GM21528 (cell line): ENCODE measurements around the gene SOAT1.
"Not testable (repeated sequence)": the region's sequence is repeated elsewhere in the genome, so short reads cannot be mapped to it uniquely, and the experiment has no call there.

Experiments used
- ATAC-seq: cut with Tn5 transposase; IDR thresholded peaks from one replicate; pipeline ENCODE4 v1.9.1; 2021; ENCODE audit warnings: mild to moderate bottlenecking, moderate library complexity; ENCODE audit not compliant: unreplicated experiment, low FRiP score

Gene SOAT1

DNA sequence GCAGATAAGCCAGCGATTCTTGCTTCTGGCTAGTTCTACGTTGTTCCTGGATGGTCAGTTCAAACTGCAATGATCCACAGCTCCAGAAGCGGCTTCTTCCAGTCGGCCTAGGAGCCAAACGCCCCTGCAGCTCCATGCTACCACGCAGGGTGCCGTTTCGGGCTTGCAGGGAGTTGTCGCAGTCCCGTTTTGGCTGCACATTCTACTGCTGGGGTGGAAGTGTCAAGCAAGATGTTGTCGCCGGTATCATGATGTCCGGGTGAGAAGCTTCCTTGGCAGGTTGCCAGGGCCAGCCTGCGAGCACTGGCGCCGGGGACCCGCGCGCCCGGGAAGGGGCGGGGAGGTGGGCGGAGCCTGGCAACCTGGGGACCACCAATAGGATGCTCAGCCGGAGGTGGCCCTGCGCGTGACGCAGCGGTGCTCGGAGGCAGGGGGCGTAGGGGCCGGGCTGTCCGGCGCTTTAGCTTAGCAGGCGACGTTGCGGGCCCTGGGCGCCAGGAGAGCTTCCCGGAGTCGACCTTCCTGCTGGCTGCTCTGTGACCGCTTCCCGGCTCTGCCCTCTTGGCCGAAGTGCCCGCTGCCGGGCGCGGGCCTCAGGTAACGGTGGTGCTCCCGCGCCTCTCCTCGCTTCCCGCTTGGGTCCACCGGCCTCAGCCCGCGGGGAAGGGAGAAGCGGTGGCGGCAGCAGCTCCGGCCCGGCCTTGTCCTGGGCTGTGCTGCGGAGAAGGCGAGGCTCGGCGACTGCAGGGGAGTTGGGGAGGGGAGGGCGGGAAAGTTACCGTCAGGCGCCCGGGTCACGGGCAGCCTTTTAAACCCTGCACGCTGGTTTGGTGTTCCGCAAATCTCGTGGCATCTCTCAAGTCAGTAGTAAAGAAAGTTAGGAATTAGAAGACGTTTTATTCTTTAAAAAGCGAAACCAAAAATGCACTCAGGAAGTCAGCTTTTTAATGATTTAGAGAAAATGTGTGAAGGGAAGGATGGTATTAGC lies at the start of gene SOAT1:
TSS of gene SOAT1 (plus strand) at position 458 of the 988 bp plus-strand sequence. CDS start 8,888 bp downstream, outside the sequence.
- peak; percentile 95 for ATAC-seq

DNA sequence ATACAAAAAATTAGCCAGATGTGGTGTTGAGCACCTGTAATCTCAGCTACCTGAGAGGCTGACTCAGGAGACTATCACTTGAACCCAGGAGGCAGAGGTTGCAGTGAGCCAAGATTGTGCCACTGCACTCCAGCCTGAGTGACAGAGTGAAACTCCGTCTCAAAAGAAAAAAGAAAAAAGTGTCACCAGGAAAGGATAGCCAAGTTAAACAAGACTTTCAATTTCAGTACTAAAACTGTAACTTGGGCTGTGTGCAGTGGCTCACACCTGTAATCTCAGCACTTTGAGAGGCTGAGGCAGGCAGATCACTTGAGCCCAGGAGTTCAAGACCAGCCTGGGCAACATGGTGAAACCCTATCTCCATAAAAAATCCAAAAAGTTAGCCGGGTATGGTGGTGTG lies 48.2 kb upstream of the SOAT1 start:
- not testable (repeated sequence) for ATAC-seq

DNA sequence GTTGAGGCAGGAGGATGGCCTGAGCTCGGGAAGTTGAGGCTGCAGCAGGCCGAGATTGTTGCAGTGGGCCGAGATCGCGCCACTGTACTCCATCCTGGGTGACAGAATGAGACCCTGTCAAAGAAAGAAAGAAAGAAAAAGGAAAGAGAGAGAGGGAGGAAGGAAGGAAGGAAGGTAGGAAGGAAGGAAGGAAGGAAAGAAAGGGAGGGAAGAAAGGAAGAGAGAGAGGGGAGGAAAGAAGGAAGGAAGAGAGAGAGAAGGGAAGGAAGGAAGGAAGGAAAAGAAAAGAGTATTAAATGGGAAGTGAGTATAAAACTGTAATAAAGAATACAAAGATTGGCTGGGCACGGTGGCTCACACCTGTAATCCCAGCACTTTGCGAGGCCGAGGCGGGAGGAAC lies 45.7 kb upstream of the SOAT1 start:
- ATAC-seq, result no peak

DNA sequence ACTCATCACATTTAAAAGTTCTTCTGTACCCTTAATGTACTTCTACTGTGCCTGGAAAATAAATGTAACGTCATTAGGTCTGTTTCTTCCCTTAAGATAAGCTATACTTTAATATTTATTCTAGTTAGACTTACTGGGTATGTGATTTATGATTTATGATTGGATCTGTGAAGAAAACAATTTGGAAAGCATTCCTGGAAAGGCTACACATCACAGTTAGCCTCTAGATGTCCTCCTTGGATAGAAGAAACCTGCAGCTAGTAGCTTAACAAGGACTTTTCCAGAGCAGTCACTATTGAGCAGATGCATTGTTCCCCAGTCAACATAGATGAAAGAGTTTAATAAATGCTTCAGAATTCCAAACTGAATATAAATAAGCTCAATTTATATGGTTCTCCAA lies 41.9 kb upstream of the SOAT1 start:
- ATAC-seq, result no peak

DNA sequence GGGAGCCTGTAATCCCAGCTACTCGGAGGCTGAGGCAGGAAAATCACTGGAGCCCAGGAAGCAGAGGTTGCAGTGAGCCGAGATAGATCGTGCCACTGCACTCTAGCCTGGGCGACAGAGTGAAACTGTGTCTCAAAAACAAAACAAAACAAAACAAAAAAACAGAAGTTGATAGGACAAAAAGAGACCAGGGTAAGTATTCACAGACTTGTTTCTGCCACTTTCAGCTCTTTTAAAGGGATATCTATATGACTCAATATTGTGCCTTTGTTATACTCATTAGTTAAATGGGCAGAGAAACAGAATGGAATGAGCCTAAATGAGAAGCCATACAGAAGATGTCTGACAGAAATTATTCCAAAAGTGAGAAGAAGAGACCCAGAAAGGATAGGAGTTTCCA lies 41.0 kb upstream of the SOAT1 start:
- ATAC-seq, result no peak

DNA sequence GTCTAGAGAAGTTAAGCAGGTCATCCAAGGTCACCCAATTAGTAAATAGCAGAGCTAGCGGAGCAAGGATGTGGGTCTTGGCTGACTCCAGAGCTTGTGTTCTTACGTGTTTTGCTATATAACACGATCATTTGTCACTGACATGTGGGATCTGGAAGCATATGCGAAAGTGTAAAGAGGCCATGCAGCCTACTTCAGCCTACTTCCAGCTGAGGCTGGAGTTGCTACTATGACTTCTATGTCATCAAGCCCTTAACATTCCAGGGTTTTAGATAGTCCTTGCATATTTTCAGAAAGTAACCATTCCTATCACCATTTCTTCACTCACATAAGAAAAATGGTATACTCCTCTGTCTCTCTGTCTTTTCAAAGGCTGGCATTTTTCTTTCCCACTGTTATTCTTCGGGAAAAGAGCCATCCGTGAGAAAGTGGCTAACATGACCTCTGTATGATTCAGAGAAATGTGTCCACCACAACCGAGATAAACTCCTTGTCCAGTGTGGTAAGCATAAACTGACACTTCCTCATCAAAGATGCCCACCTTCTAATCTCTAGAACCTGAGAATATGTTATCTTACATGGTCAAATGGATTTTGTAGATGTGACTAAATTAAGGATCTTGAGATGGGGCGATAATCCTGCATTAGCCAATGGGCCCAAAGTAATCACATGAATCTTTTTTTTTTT lies 40.2 kb upstream of the SOAT1 start:
- no peak for ATAC-seq

DNA sequence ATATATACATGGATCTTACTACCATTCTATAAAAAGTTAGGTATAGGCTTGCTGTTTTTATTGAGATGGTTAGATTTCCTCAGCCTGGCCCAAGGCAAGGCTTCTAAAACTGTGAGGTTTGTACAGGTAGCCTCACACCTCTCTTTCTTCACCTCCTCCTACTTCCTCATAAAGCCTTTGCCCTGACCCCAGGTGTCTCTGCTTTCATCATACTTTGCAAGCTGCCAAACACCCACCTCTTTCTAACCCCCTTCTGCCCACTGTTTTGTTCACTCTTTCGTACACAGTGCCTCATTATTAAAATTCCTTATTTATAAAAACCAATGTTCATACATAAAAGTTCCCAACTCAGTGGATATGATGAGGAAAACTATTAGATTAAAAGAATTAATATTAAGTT lies 31.4 kb upstream of the SOAT1 start:
- ATAC-seq, result no peak

DNA sequence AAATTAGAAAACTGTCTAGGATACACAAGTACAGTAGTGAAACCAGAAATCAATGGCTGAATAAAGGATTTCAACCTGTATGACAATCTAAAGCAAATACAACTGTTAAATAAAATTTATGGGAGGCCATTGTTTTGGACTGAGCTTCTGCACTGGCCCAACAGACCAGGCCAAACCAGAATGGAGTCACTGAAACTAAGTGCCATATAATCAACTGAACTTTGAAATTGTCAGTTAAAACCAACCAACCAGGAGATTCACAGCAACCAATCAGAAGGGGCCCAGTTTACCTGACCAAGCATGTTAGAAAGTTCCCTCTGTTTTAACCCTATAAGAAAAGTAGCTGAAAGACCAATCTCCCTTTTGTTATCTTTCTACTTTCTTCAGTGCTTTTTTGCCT lies 30.5 kb upstream of the SOAT1 start:
- no peak for ATAC-seq

DNA sequence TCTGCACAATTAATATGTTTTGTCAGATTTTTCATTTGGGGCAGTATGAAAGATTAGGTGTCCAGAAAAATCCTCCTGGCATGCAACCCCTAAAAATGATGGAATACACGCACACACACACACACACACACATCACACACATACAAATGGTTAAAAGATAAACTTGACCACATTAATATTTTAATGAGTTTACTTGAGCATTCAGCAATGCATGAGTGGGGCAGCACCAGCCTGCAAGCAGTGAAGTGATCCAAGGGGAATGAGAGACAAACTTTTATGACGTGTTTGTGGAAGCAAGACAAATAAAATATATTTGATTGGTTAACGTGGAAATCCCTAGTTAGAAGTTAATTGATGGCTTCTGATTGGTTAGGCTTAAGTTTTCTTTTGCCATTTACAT lies 29.1 kb upstream of the SOAT1 start:
- ATAC-seq, result no peak

DNA sequence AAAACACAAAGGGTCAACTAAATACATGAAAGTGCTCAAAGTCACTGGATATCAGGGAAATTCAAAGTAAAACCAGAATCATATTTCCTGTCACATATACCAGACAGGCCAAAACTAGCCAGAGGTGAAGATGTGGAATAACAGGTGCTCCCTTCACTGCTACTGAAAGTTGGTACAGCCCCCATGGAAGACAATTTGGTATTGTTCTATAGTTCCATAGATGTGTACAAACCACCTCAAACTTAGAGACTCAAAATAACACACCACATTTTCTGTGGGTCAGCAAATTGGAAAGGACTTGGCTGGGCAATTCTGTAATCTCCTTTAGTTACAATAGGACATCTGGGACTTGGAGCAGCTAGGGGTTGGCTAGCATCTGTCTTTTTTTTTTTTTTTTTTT lies 24.5 kb upstream of the SOAT1 start:
- no peak for ATAC-seq

DNA sequence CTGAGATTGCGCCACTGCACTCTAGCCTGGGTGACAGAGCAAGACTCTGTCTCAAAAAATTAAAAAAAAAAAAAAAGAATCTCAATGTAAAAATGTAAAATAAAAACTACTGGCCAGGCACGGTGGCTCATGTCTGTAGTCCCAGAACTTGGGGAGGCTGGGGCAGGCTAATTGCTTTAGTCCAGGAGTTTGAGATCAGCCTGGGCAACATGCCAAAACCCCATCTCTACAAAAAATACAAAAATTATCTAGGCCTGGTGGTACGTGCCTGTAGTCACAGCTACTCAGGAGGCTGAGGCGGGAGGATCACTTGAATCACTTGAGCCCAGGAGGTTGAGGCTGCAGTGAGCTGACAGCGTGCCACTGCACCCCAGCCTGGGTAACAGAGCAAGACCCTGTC lies 19.2 kb upstream of the SOAT1 start:
- not testable (repeated sequence) for ATAC-seq

DNA sequence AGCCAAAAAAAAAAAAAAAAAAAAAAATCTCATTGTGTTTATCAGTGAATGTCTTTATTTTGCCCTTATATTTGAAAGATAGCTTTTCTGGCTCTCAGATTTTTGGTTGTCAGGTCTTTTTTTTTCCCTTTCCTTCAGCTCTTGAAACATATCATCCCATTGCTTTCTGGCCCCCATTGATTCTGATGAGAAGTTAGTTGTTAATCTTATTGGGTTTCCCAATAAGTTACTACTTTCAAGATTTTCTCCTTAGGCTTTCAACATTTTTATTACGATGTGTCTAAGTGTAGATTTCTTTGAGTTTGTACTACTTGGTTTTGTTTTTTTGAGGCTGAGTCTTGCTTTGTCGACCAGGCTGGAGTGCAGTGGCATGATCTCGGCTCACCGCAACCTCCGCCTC lies 14.7 kb upstream of the SOAT1 start:
- no peak for ATAC-seq

DNA sequence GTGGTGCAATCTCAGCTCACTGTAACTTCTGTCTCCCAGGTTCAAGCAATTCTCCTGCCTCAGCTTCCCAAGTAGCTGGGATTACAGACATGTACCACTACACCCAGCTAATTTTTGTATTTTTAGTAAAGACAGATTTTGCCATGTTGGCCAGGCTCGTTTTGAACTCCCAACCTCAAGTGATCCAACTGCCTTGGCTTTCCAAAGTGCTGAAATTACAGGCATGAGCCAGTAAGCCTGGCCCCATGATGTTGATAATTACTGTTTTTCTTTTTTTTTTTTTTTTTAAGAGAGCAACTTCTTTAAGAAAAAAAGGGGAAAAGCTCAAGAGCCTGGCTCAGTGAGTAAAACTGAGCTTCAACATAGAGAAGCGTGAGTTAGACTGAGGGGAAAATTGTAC lies 9.6 kb upstream of the SOAT1 start:
- ATAC-seq, result no peak

DNA sequence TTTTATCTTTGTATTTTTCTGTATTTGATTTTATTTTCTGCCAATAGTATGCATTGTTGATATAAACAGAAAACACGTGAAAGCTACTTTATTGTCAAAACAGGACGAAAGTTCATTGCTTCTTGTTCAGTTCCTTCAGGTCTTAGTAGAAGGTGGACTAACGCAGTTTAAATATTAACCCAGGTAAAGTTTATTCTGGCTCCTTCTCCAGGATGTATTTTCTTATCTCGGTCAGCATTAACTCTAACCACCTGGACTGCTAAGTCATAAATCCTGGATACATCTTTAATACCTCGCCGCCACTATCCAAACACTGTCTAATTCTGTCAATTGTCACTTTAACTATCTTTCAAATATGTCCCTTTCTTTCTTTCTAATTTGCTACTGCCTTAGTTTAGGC lies 5.7 kb upstream of the SOAT1 start:
- ATAC-seq, result no peak

DNA sequence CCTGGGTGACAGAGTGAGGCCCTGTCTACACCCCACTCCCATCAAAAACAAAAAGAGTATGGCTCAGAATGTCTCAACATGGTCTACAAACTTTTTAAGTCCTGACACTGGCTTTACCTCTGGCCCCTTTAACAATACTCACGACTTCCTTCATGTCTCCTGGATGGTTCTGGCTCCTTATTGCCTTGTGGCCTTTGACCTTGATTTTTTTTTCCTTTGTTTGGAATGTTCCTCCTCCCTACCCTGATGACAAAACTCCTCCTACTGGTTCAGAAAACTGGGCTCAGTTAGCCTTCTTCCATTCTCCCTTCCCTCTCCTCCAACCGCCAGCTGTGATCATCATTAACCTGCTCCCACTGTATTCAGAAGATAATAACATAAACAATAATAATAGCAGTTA lies 4.6 kb upstream of the SOAT1 start:
- no peak for ATAC-seq

DNA sequence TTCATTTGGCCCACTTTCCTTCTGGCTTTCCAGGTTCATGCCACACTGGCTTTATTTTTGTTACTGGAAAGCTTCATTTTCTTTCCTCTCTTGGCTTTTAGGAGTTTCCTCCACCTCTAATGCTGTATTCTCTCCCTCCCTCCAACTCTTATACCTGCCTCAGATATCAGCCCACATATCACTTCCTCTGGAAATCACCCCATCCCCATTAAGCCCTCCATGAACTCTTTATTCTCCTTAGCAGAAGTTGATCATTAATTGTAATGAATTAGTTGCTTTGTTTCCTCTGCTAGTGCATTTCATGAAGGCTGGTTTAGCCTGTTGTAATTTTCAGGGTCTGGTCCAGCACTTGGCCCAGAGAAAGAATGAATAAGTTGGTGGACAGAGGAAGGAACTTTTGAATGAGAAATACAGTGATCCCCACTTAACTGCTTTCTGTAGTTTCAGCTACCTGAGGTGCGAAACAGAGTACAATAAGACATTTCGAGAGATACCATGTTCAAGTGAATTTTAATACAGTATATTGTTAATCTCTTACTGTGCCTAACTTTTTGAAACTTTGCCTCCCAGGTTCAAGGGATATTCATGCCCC lies 1.7 kb downstream of the SOAT1 start:
- no peak for ATAC-seq

DNA sequence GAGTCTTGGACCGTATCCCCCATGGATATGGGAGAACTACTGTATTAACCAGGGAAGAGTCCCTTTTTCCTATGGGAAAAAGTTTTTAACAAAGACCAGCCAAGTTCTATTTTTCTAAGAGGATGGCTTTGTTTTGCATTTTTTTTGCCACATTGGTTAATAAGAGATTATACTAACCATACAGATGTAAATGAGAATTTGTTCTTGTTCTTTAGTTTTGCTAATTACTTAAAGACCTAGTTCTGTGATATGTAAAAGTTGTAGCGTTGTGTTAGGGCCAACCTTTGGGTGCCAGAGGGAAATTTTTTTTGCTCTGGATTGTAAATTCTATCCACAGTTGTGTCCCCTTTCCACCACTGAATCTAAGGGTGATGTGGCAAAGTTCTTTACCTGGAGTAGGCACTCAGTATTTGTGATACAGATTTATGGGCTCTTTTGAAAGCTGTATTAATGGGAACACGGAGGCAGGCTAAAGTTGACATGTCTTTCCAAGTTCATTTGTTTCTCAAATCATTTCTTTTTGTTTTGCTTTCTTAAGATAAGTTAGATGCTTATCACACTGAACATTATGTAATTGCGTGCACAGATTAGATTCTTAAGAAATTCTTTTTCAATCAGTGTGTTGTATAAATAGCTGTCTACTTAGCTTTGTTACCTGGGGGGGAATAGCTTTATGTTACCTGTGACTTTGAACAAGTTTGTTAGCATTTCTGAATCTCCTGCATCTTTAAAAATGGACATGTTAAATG lies 2.9 kb downstream of the SOAT1 start:
- no peak for ATAC-seq

DNA sequence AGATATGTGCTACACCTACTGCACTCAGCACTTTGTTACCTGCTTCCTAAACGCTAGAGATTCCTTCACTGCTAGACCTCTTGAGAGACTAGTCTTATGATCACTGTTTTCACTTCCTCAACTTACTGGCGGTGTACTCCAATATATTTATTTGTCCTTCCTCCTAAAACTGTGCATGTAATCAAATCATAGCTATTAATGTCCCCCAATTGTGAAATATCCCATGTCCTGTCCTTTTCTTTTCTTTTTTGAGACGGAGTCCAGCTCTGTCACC lies 3.4 kb downstream of the SOAT1 start:
- no peak for ATAC-seq

DNA sequence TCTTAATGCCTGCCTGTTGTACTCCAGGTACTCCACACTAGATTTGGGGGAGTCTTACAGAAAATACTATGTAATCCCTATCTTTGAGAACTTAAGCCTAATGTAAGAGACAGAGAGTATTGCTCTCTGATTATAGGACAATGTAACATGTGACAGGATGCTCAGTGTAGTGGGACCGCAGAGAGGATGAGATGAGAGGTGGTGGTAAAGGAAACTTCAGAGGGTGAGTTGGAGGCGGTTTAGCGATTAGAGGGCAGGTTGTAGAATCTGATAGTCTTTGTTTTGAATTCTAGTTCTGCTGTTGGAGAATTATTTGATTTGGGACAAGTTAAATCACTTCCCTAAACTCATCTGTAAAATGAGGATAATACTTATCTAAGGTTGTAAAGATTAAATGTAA lies 5.4 kb downstream of the SOAT1 start:
- ATAC-seq, result peak; percentile 82

DNA sequence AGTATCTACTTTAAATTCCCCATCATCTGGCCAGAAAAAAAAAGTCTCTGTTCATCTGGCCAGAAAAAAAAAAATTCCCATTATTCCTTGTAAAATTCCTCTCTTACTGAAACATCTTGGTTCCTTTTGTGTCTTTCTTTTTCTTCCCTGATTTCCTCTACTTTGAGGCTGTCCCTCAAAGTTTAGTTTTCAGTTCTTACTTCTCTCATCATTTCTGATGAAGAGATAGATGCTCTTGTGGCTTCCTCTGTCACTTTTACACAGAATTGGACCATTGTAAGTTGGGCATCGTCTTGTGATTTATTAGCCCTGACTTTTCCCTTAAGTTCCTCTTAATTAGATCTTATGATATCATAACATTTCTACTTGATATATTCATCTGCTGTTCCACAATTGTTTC lies 6.5 kb downstream of the SOAT1 start:
- ATAC-seq, result no peak

DNA sequence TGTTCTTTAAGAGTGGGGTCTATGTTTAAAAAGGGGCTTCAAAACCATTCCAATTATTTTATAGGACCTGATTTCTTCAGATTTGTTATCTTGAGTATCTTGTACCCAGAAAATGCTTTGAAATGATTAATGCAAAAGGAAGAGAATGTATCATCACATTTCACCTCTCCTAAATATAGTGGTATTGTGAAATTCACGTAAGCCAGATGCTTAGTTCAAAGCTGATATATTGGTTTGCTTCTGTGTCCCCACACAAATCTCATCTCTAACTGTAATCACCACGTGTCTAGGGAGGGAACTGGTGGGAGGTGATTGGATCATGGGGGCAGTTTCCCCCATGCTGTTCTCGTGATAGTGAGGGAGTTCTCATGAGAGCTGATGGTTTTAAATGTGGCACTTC lies 8.5 kb downstream of the SOAT1 start:
- ATAC-seq, result no peak
